K562 (cell line): Measurements from ENCODE around the gene TNFSF9. TPM values are rescaled to one million over a fixed set of nuclear protein-coding genes. Genes with fewer than 3 reads are reported as not detected.

ENCODE experiments used
- ATAC-seq: fragments of 200-7000 bp; cut with Tn5 transposase; 3 replicates; pipeline ENCODE4 v1.9.1; 2020; ENCODE audit warnings: moderate library complexity
- BruUV-seq: library from RNA; stranded (reverse); fragments of 400-500 nt; replicated peaks from 2 replicates; lab custom pipeline; 2021; lab: Mats Ljungman, UMichigan
- CTCF ChIA-PET: fragments of 300-600 bp; formaldehyde crosslinking; extraction: SDS; loops from one replicate; lab custom pipeline; 2021; ENCODE audit warnings: low intra/inter-chr PET ratio; lab: Yijun Ruan, JAX
- POLR2A ChIA-PET: fragments of 300-600, 350-650 bp; sonication (Branson Sonifier 250); formaldehyde crosslinking; extraction: SDS; loops from one replicate; lab custom pipeline; 2021; ENCODE audit warnings: antibody characterized with exemption, inconsistent platforms; lab: Yijun Ruan, JAX
- DNase-seq, 4 experiments: peaks; one replicate each; pipeline versions ENCODE4 v3.0.0 to v3.0.0-alpha.2; 2011 to 2018; ENCODE audit warnings: low spot score in 3 of 4, mixed read lengths in 3 of 4; ENCODE audit errors: extremely low read depth in 1 of 4
- FAIRE-seq: peaks from 2 replicates; lab custom pipeline; 2011; peaks lifted over from hg19 to GRCh38; lab: Jason Lieb, UNC
- H2AFZ ChIP-seq: 2 replicates; pipeline ENCODE4 v1.6.0; 2011; ENCODE audit warnings: low read depth, low read length, control low read depth, inconsistent platforms
- H3K27ac ChIP-seq: fragments of 200-600 bp; 3 replicates; pipeline ENCODE4 v1.8.0; 2011; ENCODE audit warnings: low read depth, mild to moderate bottlenecking, control low read depth, inconsistent platforms, low read length, moderate library complexity, mixed read lengths; ENCODE audit errors: extremely low read depth
- H3K27me3 ChIP-seq, 2 experiments: fragments of 300-600 bp in 1 of 2; 2 replicates in 1 of 2; 3 replicates in 1 of 2; pipeline versions ENCODE4 v1.6.0 to v1.8.0; 2011; ENCODE audit warnings: inconsistent platforms in 2 of 2, low read length in 2 of 2, mild to moderate bottlenecking in 1 of 2, mixed read lengths in 1 of 2, moderate library complexity in 1 of 2; ENCODE audit not compliant: control insufficient read depth in 2 of 2, insufficient read depth in 2 of 2
- H3K36me3 ChIP-seq: fragments of 300-600 bp; 3 replicates; pipeline ENCODE4 v1.8.0; 2011; ENCODE audit warnings: mild to moderate bottlenecking, low read length, inconsistent platforms; ENCODE audit not compliant: control insufficient read depth, insufficient read depth
- H3K4me1 ChIP-seq, 2 experiments: fragments of 200-600 bp in 1 of 2; replicated peaks in 1 of 2; 2 replicates in 1 of 2; 3 replicates in 1 of 2; pipeline versions ENCODE4 v1.5.1 to v1.8.0; 2011; ENCODE audit warnings: inconsistent platforms in 2 of 2, low read length in 2 of 2, mild to moderate bottlenecking in 1 of 2, mixed read lengths in 1 of 2, moderate library complexity in 1 of 2; ENCODE audit not compliant: control insufficient read depth in 2 of 2, insufficient read depth in 2 of 2
- H3K4me2 ChIP-seq: 2 replicates; pipeline ENCODE4 v1.6.1; 2011; ENCODE audit warnings: low read length, control low read depth, inconsistent platforms, mixed read lengths; ENCODE audit not compliant: insufficient read depth
- H3K4me3 ChIP-seq: fragments of 200-600 bp; sonication (generic), shearing (Covaris generic); 2 replicates; pipeline ENCODE4 v1.5.1; 2016; ENCODE audit warnings: control low read depth, inconsistent platforms
- H3K79me2 ChIP-seq: fragments of 200-600 bp; 3 replicates; pipeline ENCODE4 v1.8.0; 2011; ENCODE audit warnings: low read length, inconsistent platforms; ENCODE audit not compliant: control insufficient read depth, insufficient read depth
- H3K9ac ChIP-seq, 2 experiments: 2 replicates each; pipeline versions ENCODE4 v1.6.0 to v1.6.1; 2011; ENCODE audit warnings: low read depth in 2 of 2, low read length in 2 of 2, control low read depth in 1 of 2, inconsistent platforms in 1 of 2, mild to moderate bottlenecking in 1 of 2, mixed read lengths in 1 of 2; ENCODE audit not compliant: insufficient read depth in 1 of 2
- H3K9me1 ChIP-seq: one replicate; pipeline ENCODE4 v1.6.0; 2011; ENCODE audit warnings: inconsistent platforms, mild to moderate bottlenecking, low read length, moderate library complexity; ENCODE audit not compliant: control insufficient read depth, insufficient read depth
- H3K9me3 ChIP-seq: replicated peaks from 2 replicates; pipeline ENCODE4 v1.5.1; 2011; ENCODE audit warnings: low read depth, low read length, inconsistent platforms; ENCODE audit not compliant: control insufficient read depth, insufficient read depth
- H4K20me1 ChIP-seq: replicated peaks from 2 replicates; pipeline ENCODE4 v1.6.1; 2011; ENCODE audit warnings: low read length, inconsistent platforms, mixed read lengths; ENCODE audit not compliant: control insufficient read depth, insufficient read depth
- FOS ChIP-seq: IDR thresholded peaks from 3 replicates; pipeline ENCODE4 v1.6.1; 2011; ENCODE audit not compliant: insufficient read length; ENCODE audit errors: extremely low read depth
- GATA2 ChIP-seq: sonication (generic); formaldehyde crosslinking; IDR thresholded peaks from 2 replicates; pipeline ENCODE4 v1.4.0; 2020; ENCODE audit warnings: mild to moderate bottlenecking, missing genetic modification reagents
- HDAC1 ChIP-seq, 2 experiments: fragments of 450-650 bp; IDR thresholded peaks; 2 replicates each; pipeline ENCODE4 v1.6.1; 2016 to 2017; ENCODE audit warnings: inconsistent platforms in 1 of 2, mild to moderate bottlenecking in 1 of 2, moderate library complexity in 1 of 2
- HIVEP1 ChIP-seq: fragments of 250-450 bp; sonication (Bioruptor Pico); IDR thresholded peaks from 2 replicates; pipeline ENCODE4 v1.4.0; 2020; ENCODE audit warnings: mild to moderate bottlenecking
- KDM1A ChIP-seq, 2 experiments: fragments of 450-650 bp; IDR thresholded peaks; 2 replicates each; pipeline ENCODE4 v1.6.1; 2016; ENCODE audit warnings: mild to moderate bottlenecking in 2 of 2
- MLLT1 ChIP-seq, 2 experiments: fragments of 450-650 bp; IDR thresholded peaks; 2 replicates each; pipeline ENCODE4 v1.6.1; 2016
- POLR2B ChIP-seq: fragments of 450-650 bp; IDR thresholded peaks from 2 replicates; pipeline ENCODE4 v1.6.1; 2018; ENCODE audit warnings: low read depth; ENCODE audit not compliant: partially characterized antibody
- THAP12 ChIP-seq: fragments of 250-450 bp; sonication (Bioruptor Pico); IDR thresholded peaks from 2 replicates; pipeline ENCODE4 v1.9.0; 2021; ENCODE audit warnings: mild to moderate bottlenecking, inconsistent platforms
- ZKSCAN3 ChIP-seq: fragments of 250-450 bp; sonication (Bioruptor Pico); IDR thresholded peaks from 2 replicates; pipeline ENCODE4 v1.4.0; 2020
- ZNF407 ChIP-seq: fragments of 450-650 bp; IDR thresholded peaks from 2 replicates; pipeline ENCODE4 v1.6.1; 2016; ENCODE audit warnings: low read depth
- ZNF780A ChIP-seq: fragments of 250-450 bp; sonication (Bioruptor Pico); IDR thresholded peaks from 2 replicates; pipeline ENCODE4 v1.5.0; 2021; ENCODE audit warnings: mild to moderate bottlenecking
- WGBS: fragments of 100-300 bp; shearing (Covaris generic); methylation state at CpG from one replicate; pipeline ENCODE4 v1.1.6; 2016; ENCODE audit warnings: low coverage, mixed read lengths; ENCODE audit not compliant: insufficient coverage; ENCODE audit errors: missing lambda C conversion rate; 5-methylcytosine and 5-hydroxymethylcytosine counted together
- in situ Hi-C: fragments of 300-500 bp; cut with MboI; formaldehyde crosslinking; loops from 4 replicates; pipeline ENCODE4 v1.15.0; 2018; ENCODE audit warnings: inconsistent platforms, mixed read lengths
- intact Hi-C: fragments of 100-400 bp; cut with micrococcal nuclease; formaldehyde crosslinking; loops from 2 replicates; pipeline ENCODE4 v1.14.2; 2022
- polyA plus RNA-seq, 8 experiments: library from polyadenylated mRNA; depleted of rRNA in 4 of 8; stranded (reverse) in 5 of 8; unstranded in 3 of 8; fragments of >200 nt; fragmentation: Nextera tagmentation in 2 of 8; fragmentation: Illumina TruSeq in 1 of 8; extraction: Ambion mirVana in 2 of 8; extraction: Trizol in 1 of 8; gene quantifications; 2 replicates each; pipeline versions ENCODE4 v1.2.1 to v1.2.3, GENCODE V29; 2011 to 2014; ENCODE audit warnings: inconsistent platforms in 1 of 8, missing spikeins in 1 of 8
- total RNA-seq, 7 experiments: library from RNA; depleted of rRNA in 6 of 7; stranded (reverse); fragments of >200 nt in 6 of 7; fragmentation: Illumina TruSeq in 2 of 7; extraction: Trizol in 2 of 7; gene quantifications; 2 replicates each; pipeline versions ENCODE4 v1.2.1 to v1.2.3, GENCODE V29; 2011 to 2021; ENCODE audit warnings: low replicate concordance in 1 of 7

The TNFSF9 gene
- total and polyA plus RNA-seq, 9 of the 15 experiments (the other 6 are each of a cell fraction or from before 2014, with no cell fraction given) = 1.4 to 17.9 (median 6.5) TPM

- intact Hi-C loops = no loop called here
- no peaks in the 10 kb centered on the region for H3K9me3 ChIP-seq
- no peak for DNase-seq
- peak overlapping the region; percentile 55; the same call in 1 of the 3 replicates for H3K27ac ChIP-seq
- peaks cover 7% of the 10 kb centered on the region for H3K9me1 ChIP-seq
- ChIA-PET CTCF (no interaction called here), POLR2A (no interaction called here)
- H3K79me2 ChIP-seq = peaks cover 25% of the 10 kb centered on the region
- in situ Hi-C loops = loop anchor here (10.0 kb wide), 1 partner anchor 335 kb away; no protein-coding TSS in a partner anchor
- H3K4me2 ChIP-seq = peak overlapping the region; percentile 22; the same call in 1 of the 2 replicates
- no peak overlapping the region; the same call in 1 of the 2 replicates for H3K4me3 ChIP-seq
- peaks cover 33 to 53% of the 10 kb centered on the region in 2 experiments for H3K4me1 ChIP-seq
- peaks cover 4% of the 10 kb centered on the region; the same call in 2 of the 3 replicates for H3K36me3 ChIP-seq
- no peak overlapping the region for H2AFZ ChIP-seq
- WGBS = 21% methylated on average over 1 of the region's 2 CpGs
- no peak for ATAC-seq
- FAIRE-seq = no peak
- H3K27me3 ChIP-seq = no peaks in the 10 kb centered on the region
- peak overlapping the region in 1 of 2 experiments; percentile 71; a peak in 2 of 4 replicates for H3K9ac ChIP-seq
- H4K20me1 ChIP-seq = no peaks in the 10 kb centered on the region; the same call in 1 of the 2 replicates
- no TSS peak for BruUV-seq
- TF ChIP-seq POLR2B = peak; percentile 20
- TF ChIP-seq ZNF780A (CRISPR knock-in tag) = no peak
- peak in 1 of 2 experiments; percentile 7; a peak in 1 of 4 replicates for TF ChIP-seq KDM1A (IDR thresholded peaks at IDR 0.05)
- no peak for TF ChIP-seq FOS
- peak; percentile 60 for TF ChIP-seq ZNF407
- TF ChIP-seq HIVEP1 (CRISPR knock-in tag) = no peak
- no peak for TF ChIP-seq THAP12 (CRISPR knock-in tag)
- TF ChIP-seq GATA2 (CRISPR knock-in tag) = no peak
- TF ChIP-seq HDAC1 (IDR thresholded peaks at IDR 0.05) = peak in 1 of 2 experiments; percentile 47; a peak in 1 of 4 replicates
- peak; percentile 45 to 72; a peak in 2 of 4 replicates for TF ChIP-seq MLLT1 (IDR thresholded peaks at IDR 0.05)
- no peak for TF ChIP-seq ZKSCAN3
Measured at GRCh38 chr19:6529351-6529750, 1.5 kb upstream of the TNFSF9 start.
